Pancreas (tissue), 10 donors: Measurements from ENCODE around the gene TTYH1. TPM values are rescaled to one million over a fixed set of nuclear protein-coding genes. Genes with fewer than 3 reads are reported as not detected.

Experiments
- ATAC-seq, 4 donors: fragments of 200-7000 bp; cut with Tn5 transposase; one replicate each; pipeline versions ENCODE4 v1.8.0 to v1.9.1; 2020; ENCODE audit warnings: mild to moderate bottlenecking in 4 of 4, moderate library complexity in 4 of 4
- DNase-seq, 6 donors: peaks; one replicate each; pipeline ENCODE4 v3.0.0-alpha.2; 2020
- FAIRE-seq: peaks from 2 replicates; lab custom pipeline; 2012; peaks lifted over from hg19 to GRCh38; lab: Jason Lieb, UNC
- H3K27ac ChIP-seq, 4 donors: fragments of 200-600 bp; sonication (generic); 1 replicate in 3 of 4; 2 replicates in 1 of 4; pipeline versions ENCODE4 v1.5.0 to v1.8.0; 2020
- H3K27me3 ChIP-seq, 4 donors: fragments of 200-600 bp; one replicate each; pipeline ENCODE4 v1.8.0; 2021
- H3K36me3 ChIP-seq, 3 donors: fragments of 200-600 bp; sonication (generic) in 1 of 3; one replicate each; pipeline versions ENCODE4 v1.5.0 to v1.8.0; 2020 to 2021
- H3K4me1 ChIP-seq, 3 donors: fragments of 200-600 bp; one replicate each; pipeline ENCODE4 v1.8.0; 2021
- H3K4me3 ChIP-seq, 4 donors: fragments of 200-600 bp; sonication (generic) in 2 of 4; one replicate each; pipeline versions ENCODE4 v1.5.0 to v1.8.0; 2020 to 2021
- H3K9me3 ChIP-seq, 4 donors: fragments of 200-600 bp; one replicate each; pipeline ENCODE4 v1.8.0; 2021
- CTCF ChIP-seq, 4 donors: fragments of 200-600 bp; sonication (generic) in 3 of 4; IDR thresholded peaks; one replicate each; pipeline versions ENCODE4 v1.5.0 to v1.8.0; 2021; ENCODE audit warnings: antibody characterized with exemption in 4 of 4
- WGBS, 2 donors: extraction: QIAGEN DNeasy Blood & Tissue Kit; methylation state at CpG; one replicate each; pipeline ENCODE4 v1.1.7; 2013; 5-methylcytosine and 5-hydroxymethylcytosine counted together
- intact Hi-C, 3 donors: fragments of 100-400 bp; cut with DNase I; formaldehyde crosslinking; loops; one replicate each; pipeline versions ENCODE4 v1.11.1 to v1.14.2; 2022
- polyA plus RNA-seq, 2 donors: library from polyadenylated mRNA; stranded (reverse); fragments of 200-250 nt; gene quantifications; one replicate each; pipeline ENCODE4 v1.2.3, GENCODE V29; 2013
- total RNA-seq, 6 donors: library from RNA; stranded (reverse); fragmentation: NEBNext Ultra II Directional in 4 of 6; extraction: Animal tissue kit (Norgen Biotek cat#: 25700) in 4 of 6; gene quantifications; one replicate each; pipeline versions ENCODE4 v1.2.1 to v1.2.4, GENCODE V29; 2021 to 2023
- donor health status: healthy with polysubstance abuse.
- donor health status: DM: no; HTN: no; CAD: no; lungs with moderate emphysema.
- donor health status: DM: no; HTN: no; CAD: no.
- donor health status: control.
- donor health status: control.
- donor health status: Bipolar disorder and iron deficiency.
- donor health status: DM: yes; HTN: yes; CAD: no.
- donor health status: DM: no; HTN: no; CAD: no.
- donor health status: DM: no; HTN: no; CAD: no.
- donor health status: DM: yes; HTN: yes; CAD: no.

The TTYH1 gene
- total and polyA plus RNA-seq, 8 donors, result 20.8 to 78.0 (median 27.0) TPM

GRCh38 chr19:54424201-54424600, 8.9 kb downstream of the TTYH1 start:
- H3K27ac ChIP-seq, result no peak overlapping the region
- no peaks in the 10 kb centered on the region for H3K9me3 ChIP-seq
- intact Hi-C loops, result no loop called here
- ATAC-seq (no peak), DNase-seq (no peak), FAIRE-seq (no peak)
- no peaks in the 10 kb centered on the region for H3K27me3 ChIP-seq
- H3K4me1 ChIP-seq, result no peaks in the 10 kb centered on the region
- no peak overlapping the region for H3K4me3 ChIP-seq
- no peaks in the 10 kb centered on the region for H3K36me3 ChIP-seq
- no peak for TF ChIP-seq CTCF (IDR thresholded peaks at IDR 0.05)
- 79 to 83% methylated on average over 14 of the region's 14 CpGs for WGBS, 2 donors

GRCh38 chr19:54424660-54425381, 9.6 kb downstream of the TTYH1 start:
- H3K4me3 ChIP-seq, result no peak overlapping the region
- H3K36me3 ChIP-seq, result no peaks in the 10 kb centered on the region
- DNase-seq, result no peak
- WGBS, 2 donors, result 82 to 83% methylated on average over 36 of the region's 36 CpGs
- no peak for TF ChIP-seq CTCF (IDR thresholded peaks at IDR 0.05)
- no peak for ATAC-seq
- no peaks in the 10 kb centered on the region for H3K27me3 ChIP-seq
- H3K4me1 ChIP-seq, result no peaks in the 10 kb centered on the region
- intact Hi-C loops, result no loop called here
- no peak overlapping the region for H3K27ac ChIP-seq
- no peaks in the 10 kb centered on the region for H3K9me3 ChIP-seq
- no peak for FAIRE-seq

- Histone ChIP-seq H3K27ac (no peak overlapping the region), H3K9me3 (no peaks in the 10 kb centered on the region), H3K36me3 (no peaks in the 10 kb centered on the region), H3K27me3 (no peaks in the 10 kb centered on the region), H3K4me1 (peaks cover 0 to 3% (median 0%) of the 10 kb centered on the region in 3 donors), H3K4me3 (no peak overlapping the region)
- no peak for FAIRE-seq
- DNase-seq, result no peak
- intact Hi-C loops, result no loop called here
- ATAC-seq, result no peak
- no peak for TF ChIP-seq CTCF (IDR thresholded peaks at IDR 0.05)
- WGBS, 2 donors, result 66 to 75% methylated on average over 5 of the region's 5 CpGs
These were observed 10.1 kb downstream of the TTYH1 start for GRCh38 chr19:54425382-54425723.

GRCh38 chr19:54426291-54426931, 11.1 kb downstream of the TTYH1 start:
- DNase-seq (no peak), FAIRE-seq (no peak), ATAC-seq (no peak)
- no peaks in the 10 kb centered on the region for H3K9me3 ChIP-seq
- no peak overlapping the region for H3K4me3 ChIP-seq
- no peak for TF ChIP-seq CTCF (IDR thresholded peaks at IDR 0.05)
- no peaks in the 10 kb centered on the region for H3K36me3 ChIP-seq
- no peak overlapping the region for H3K27ac ChIP-seq
- intact Hi-C loops, result no loop called here
- H3K4me1 ChIP-seq, result peaks cover under 1 to 8% (median 4%) of the 10 kb centered on the region in 3 donors
- WGBS, 2 donors, result 46 to 58% methylated on average over 16 to 17 of the region's 17 CpGs
- no peaks in the 10 kb centered on the region for H3K27me3 ChIP-seq

GRCh38 chr19:54427586-54427985, 12.3 kb downstream of the TTYH1 start:
- 82% methylated on average over 11 of the region's 11 CpGs for WGBS, 2 donors
- no peak for FAIRE-seq

More at GRCh38 chr19:54427586-54427985, 12.3 kb downstream of the TTYH1 start:
- DNase-seq, result no peak
- intact Hi-C loops, result no loop called here
- Histone ChIP-seq H3K27ac (no peak overlapping the region), H3K36me3 (no peaks in the 10 kb centered on the region), H3K4me1 (peaks cover 6 to 17% (median 14%) of the 10 kb centered on the region in 3 donors), H3K4me3 (no peak overlapping the region), H3K9me3 (no peaks in the 10 kb centered on the region), H3K27me3 (no peaks in the 10 kb centered on the region)
- TF ChIP-seq CTCF (IDR thresholded peaks at IDR 0.05), result no peak
- no peak for ATAC-seq
